ENCODE data around the gene ZNF462.
"Not testable (repeated sequence)": the region's sequence is repeated elsewhere in the genome, so short reads cannot be mapped to it uniquely, and the experiment has no call there.

ZNF462 gene

GRCh38 chr9:106897751-106898150 is 34.8 kb downstream of the ZNF462 start:
- Histone ChIP-seq H3K9ac (no peak overlapping the region), H3K27me3 (ENCODE audit: insufficient read depth, low read depth) (no peaks in the 10 kb centered on the region), H3K36me3 (ENCODE audit: insufficient read depth) (no peaks in the 10 kb centered on the region), H3K27ac (no peak overlapping the region), H3K4me1 (ENCODE audit: low read depth, poor library complexity, severe bottlenecking) (no peaks in the 10 kb centered on the region), H2AFZ (ENCODE audit: low read depth) (no peak overlapping the region), H3K4me2 (no peak overlapping the region), H3K79me2 (ENCODE audit: insufficient read depth, low read depth) (0 out of 2 replicates have a peak, but pooled peaks cover 3% of the 10 kb centered on the region), H4K20me1 (ENCODE audit: insufficient read depth) (no peaks in the 10 kb centered on the region), H3K4me3 (IDR thresholded peaks at IDR 0.05; ENCODE audit: insufficient read depth, low read depth, low read length) (no peak overlapping the region)
- TF ChIP-seq CTCF (conservative IDR thresholded peaks at IDR 0.05; ENCODE audit: low read depth, low read length): no peak

GRCh38 chr9:106900523-106900922 is 37.6 kb downstream of the ZNF462 start:
- H3K79me2 ChIP-seq (ENCODE audit: insufficient read depth, low read depth); H3K27me3 ChIP-seq (ENCODE audit: insufficient read depth, low read depth); H2AFZ ChIP-seq (ENCODE audit: low read depth); H4K20me1 ChIP-seq (ENCODE audit: insufficient read depth); H3K27ac ChIP-seq; H3K9ac ChIP-seq; H3K4me2 ChIP-seq; H3K4me3 ChIP-seq (IDR thresholded peaks at IDR 0.05; ENCODE audit: insufficient read depth, low read depth, low read length); H3K36me3 ChIP-seq (ENCODE audit: insufficient read depth); H3K4me1 ChIP-seq (ENCODE audit: low read depth, poor library complexity, severe bottlenecking): not testable (repeated sequence)

GRCh38 chr9:106906129-106906528 is 43.2 kb downstream of the ZNF462 start:
- TF ChIP-seq CTCF (conservative IDR thresholded peaks at IDR 0.05; ENCODE audit: low read depth, low read length): no peak
- Histone ChIP-seq H3K4me1 (ENCODE audit: low read depth, poor library complexity, severe bottlenecking) (no peaks in the 10 kb centered on the region), H3K27me3 (ENCODE audit: insufficient read depth, low read depth) (no peaks in the 10 kb centered on the region), H3K4me3 (IDR thresholded peaks at IDR 0.05; ENCODE audit: insufficient read depth, low read depth, low read length) (no peak overlapping the region), H2AFZ (ENCODE audit: low read depth) (no peak overlapping the region), H4K20me1 (ENCODE audit: insufficient read depth) (no peaks in the 10 kb centered on the region), H3K4me2 (no peak overlapping the region), H3K9ac (no peak overlapping the region), H3K79me2 (ENCODE audit: insufficient read depth, low read depth) (no peaks in the 10 kb centered on the region), H3K27ac (no peak overlapping the region), H3K36me3 (ENCODE audit: insufficient read depth) (no peaks in the 10 kb centered on the region)

GRCh38 chr9:106911951-106912350 is 49.0 kb downstream of the ZNF462 start:
- Histone ChIP-seq H3K79me2 (ENCODE audit: insufficient read depth, low read depth) (no peaks in the 10 kb centered on the region), H3K4me2 (no peak overlapping the region)
- TF ChIP-seq CTCF (conservative IDR thresholded peaks at IDR 0.05; ENCODE audit: low read depth, low read length): no peak

GRCh38 chr9:106913276-106913675 is 50.3 kb downstream of the ZNF462 start:
- H3K4me1 ChIP-seq (ENCODE audit: low read depth, poor library complexity, severe bottlenecking): no peaks in the 10 kb centered on the region
- no peaks in the 10 kb centered on the region for H3K79me2 ChIP-seq (ENCODE audit: insufficient read depth, low read depth)
- H3K9ac ChIP-seq: no peak overlapping the region
- no peak for TF ChIP-seq CTCF (conservative IDR thresholded peaks at IDR 0.05; ENCODE audit: low read depth, low read length)
- H3K36me3 ChIP-seq (ENCODE audit: insufficient read depth): no peaks in the 10 kb centered on the region
- no peaks in the 10 kb centered on the region for H4K20me1 ChIP-seq (ENCODE audit: insufficient read depth)
- H2AFZ ChIP-seq (ENCODE audit: low read depth): no peak overlapping the region
- H3K27ac ChIP-seq: no peak overlapping the region
- H3K4me2 ChIP-seq: no peak overlapping the region
- H3K4me3 ChIP-seq (IDR thresholded peaks at IDR 0.05; ENCODE audit: insufficient read depth, low read depth, low read length): no peak overlapping the region
- no peaks in the 10 kb centered on the region for H3K27me3 ChIP-seq (ENCODE audit: insufficient read depth, low read depth)

More at GRCh38 chr9:106911951-106912350, 49.0 kb downstream of the ZNF462 start:
- H3K36me3 ChIP-seq (ENCODE audit: insufficient read depth): no peaks in the 10 kb centered on the region
- H3K4me3 ChIP-seq (IDR thresholded peaks at IDR 0.05; ENCODE audit: insufficient read depth, low read depth, low read length): no peak overlapping the region
- H3K9ac ChIP-seq: no peak overlapping the region
- H4K20me1 ChIP-seq (ENCODE audit: insufficient read depth): no peaks in the 10 kb centered on the region
- H3K4me1 ChIP-seq (ENCODE audit: low read depth, poor library complexity, severe bottlenecking): no peaks in the 10 kb centered on the region
- no peak overlapping the region for H3K27ac ChIP-seq
- H2AFZ ChIP-seq (ENCODE audit: low read depth): no peak overlapping the region
- H3K27me3 ChIP-seq (ENCODE audit: insufficient read depth, low read depth): no peaks in the 10 kb centered on the region
